ENCODE measurements around the gene HSP90AA1. TPM values are rescaled to one million over a fixed set of nuclear protein-coding genes. Genes with fewer than 3 reads are reported as not detected.

The HSP90AA1 gene
- total RNA-seq, 4 donors from 2014 or later = 224 to 950 (median 420) TPM

GRCh38 chr14:102057480-102058114, 29.2 kb downstream of the HSP90AA1 start:
- 54 to 62% methylated on average over 7 to 10 of the region's 10 CpGs for WGBS, 2 donors
- intact Hi-C loops (cut with DNase I) = no loop called here

GRCh38 chr14:102056694-102057442, 30.0 kb downstream of the HSP90AA1 start:
- no peak for DNase-seq
- Histone ChIP-seq H3K36me3 (peaks cover 0 to 23% (median 6%) of the 10 kb centered on the region in 3 donors), H3K27me3 (no peaks in the 10 kb centered on the region), H3K9me3 (no peaks in the 10 kb centered on the region), H3K4me3 (no peak overlapping the region), H3K4me1 (peaks cover 0 to 13% (median 0%) of the 10 kb centered on the region in 3 donors), H3K27ac (no peak overlapping the region)
- TF ChIP-seq POLR2A (IDR thresholded peaks at IDR 0.05) = no peak
- TF ChIP-seq, protein P1, sequence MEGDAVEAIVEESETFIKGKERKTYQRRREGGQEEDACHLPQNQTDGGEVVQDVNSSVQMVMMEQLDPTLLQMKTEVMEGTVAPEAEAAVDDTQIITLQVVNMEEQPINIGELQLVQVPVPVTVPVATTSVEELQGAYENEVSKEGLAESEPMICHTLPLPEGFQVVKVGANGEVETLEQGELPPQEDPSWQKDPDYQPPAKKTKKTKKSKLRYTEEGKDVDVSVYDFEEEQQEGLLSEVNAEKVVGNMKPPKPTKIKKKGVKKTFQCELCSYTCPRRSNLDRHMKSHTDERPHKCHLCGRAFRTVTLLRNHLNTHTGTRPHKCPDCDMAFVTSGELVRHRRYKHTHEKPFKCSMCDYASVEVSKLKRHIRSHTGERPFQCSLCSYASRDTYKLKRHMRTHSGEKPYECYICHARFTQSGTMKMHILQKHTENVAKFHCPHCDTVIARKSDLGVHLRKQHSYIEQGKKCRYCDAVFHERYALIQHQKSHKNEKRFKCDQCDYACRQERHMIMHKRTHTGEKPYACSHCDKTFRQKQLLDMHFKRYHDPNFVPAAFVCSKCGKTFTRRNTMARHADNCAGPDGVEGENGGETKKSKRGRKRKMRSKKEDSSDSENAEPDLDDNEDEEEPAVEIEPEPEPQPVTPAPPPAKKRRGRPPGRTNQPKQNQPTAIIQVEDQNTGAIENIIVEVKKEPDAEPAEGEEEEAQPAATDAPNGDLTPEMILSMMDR (IDR thresholded peaks at IDR 0.05) = no peak
- intact Hi-C loops (cut with DNase I) = no loop called here
- 81 to 86% methylated on average over 21 to 24 of the region's 31 CpGs for WGBS, 2 donors

More at GRCh38 chr14:102057480-102058114, 29.2 kb downstream of the HSP90AA1 start:
- peaks cover 0 to 16% (median under 1%) of the 10 kb centered on the region in 3 donors for H3K4me1 ChIP-seq
- no peak overlapping the region for H3K27ac ChIP-seq
- H3K9me3 ChIP-seq = no peaks in the 10 kb centered on the region
- DNase-seq = no peak
- H3K4me3 ChIP-seq = no peak overlapping the region
- H3K27me3 ChIP-seq = no peaks in the 10 kb centered on the region
- peaks cover 0 to 16% (median 6%) of the 10 kb centered on the region in 3 donors for H3K36me3 ChIP-seq
- TF ChIP-seq, protein P1 (IDR thresholded peaks at IDR 0.05) = no peak
- no peak for TF ChIP-seq POLR2A (IDR thresholded peaks at IDR 0.05)

DNA sequence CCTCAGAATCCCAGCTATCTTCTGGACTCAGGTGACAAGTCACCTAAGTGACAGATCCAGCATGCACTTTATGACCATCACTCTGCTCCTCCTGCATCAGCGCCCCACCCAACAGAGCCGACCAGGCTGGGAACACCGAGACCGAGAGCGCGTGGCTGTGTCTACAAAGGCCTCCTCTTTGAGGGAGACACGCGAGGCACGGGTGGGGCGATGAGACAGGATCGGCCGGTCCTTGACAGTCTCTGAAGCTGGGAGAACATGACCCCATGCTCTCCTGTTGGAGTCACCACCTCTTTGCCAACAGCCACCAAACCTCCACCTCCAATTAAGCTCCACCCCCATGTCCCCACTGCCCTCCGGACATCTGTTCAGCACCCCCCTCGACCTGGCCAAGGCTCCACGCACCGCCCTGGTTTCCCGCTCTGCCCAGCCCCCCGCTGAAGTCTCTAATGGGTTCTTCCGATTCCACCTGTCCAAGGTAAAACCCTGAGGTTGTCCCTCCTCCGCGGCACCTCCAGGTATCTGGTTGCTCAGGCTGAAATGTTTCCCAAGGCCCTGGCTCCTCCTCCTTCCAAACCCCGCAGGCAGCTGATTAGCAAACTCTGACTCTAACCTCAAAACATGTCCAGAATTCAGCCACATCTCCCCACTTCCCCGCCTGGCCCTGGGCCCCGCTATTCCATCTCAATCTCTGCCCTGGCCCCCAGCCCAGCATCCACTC, 31.5 kb downstream of the HSP90AA1 start:
- no peaks in the 10 kb centered on the region for H3K9me3 ChIP-seq
- H3K4me1 ChIP-seq = peaks cover 0 to 21% (median 0%) of the 10 kb centered on the region in 3 donors
- peaks cover 6 to 39% (median 6%) of the 10 kb centered on the region in 3 donors for H3K36me3 ChIP-seq
- intact Hi-C loops (cut with DNase I) = no loop called here
- TF ChIP-seq, protein P1 (IDR thresholded peaks at IDR 0.05) = no peak
- no peak for TF ChIP-seq POLR2A (IDR thresholded peaks at IDR 0.05)
- no peak overlapping the region for H3K4me3 ChIP-seq
- no peak for DNase-seq
- no peaks in the 10 kb centered on the region for H3K27me3 ChIP-seq
- H3K27ac ChIP-seq = peak overlapping the region in 1 of 4 donors; percentile 39
- WGBS, 2 donors = 70 to 71% methylated on average over 12 to 24 of the region's 24 CpGs

DNA sequence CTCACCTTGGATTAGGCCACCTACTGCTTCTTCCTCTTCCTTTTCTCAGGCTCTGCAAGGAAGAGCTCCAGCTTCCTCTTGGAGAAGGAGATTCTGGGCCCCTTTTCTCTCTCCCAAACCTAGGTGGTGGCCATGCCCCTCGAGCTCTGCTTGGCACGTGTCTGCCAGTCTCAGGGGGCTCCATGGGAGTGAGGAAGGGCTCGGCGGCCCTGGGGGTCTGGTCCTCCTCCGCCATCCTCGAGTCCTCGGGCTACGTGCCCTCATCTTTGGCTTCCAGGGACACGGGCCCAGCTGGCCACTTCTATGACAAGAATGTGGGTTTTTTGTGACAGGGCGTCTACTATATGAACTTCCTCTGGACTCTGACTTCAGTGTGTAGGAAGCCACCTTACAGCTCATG, 34.3 kb downstream of the HSP90AA1 start:
- no peak overlapping the region for H3K4me3 ChIP-seq
- TF ChIP-seq POLR2A (IDR thresholded peaks at IDR 0.05) = no peak
- TF ChIP-seq, protein P1 (IDR thresholded peaks at IDR 0.05) = no peak
- no peak for DNase-seq
- 90 to 94% methylated on average over 2 to 4 of the region's 10 CpGs for WGBS, 2 donors
- no peaks in the 10 kb centered on the region for H3K27me3 ChIP-seq
- intact Hi-C loops (cut with DNase I) = loop anchor here (5.0 kb wide), 1 partner anchor 40 kb away; no protein-coding TSS in a partner anchor
- H3K36me3 ChIP-seq = peaks cover 29 to 67% (median 33%) of the 10 kb centered on the region in 3 donors
- peaks cover 0 to 27% (median 0%) of the 10 kb centered on the region in 3 donors for H3K4me1 ChIP-seq
- H3K9me3 ChIP-seq = no peaks in the 10 kb centered on the region
- H3K27ac ChIP-seq = no peak overlapping the region

All from esophagus squamous epithelium (tissue), 5 donors.